Bladder microvascular endothelial cell (primary cell): Measurements from ENCODE around the gene BACE1-AS. TPM values are rescaled to one million over a fixed set of nuclear protein-coding genes. Genes with fewer than 3 reads are reported as not detected.

Experiments used
- total RNA-seq: library from RNA; depleted of rRNA; stranded (reverse); fragments of >200 nt; gene quantifications from 2 replicates; pipeline ENCODE4 v1.2.3, GENCODE V29; 2014

The BACE1-AS gene
- 1.3 and 3.3 TPM in 2 replicates for total RNA-seq

GRCh38 chr11:117290809-117291396 lies at the start of gene BACE1-AS:
Gene BACE1-AS, plus strand, starts transcription at chr11:117291346.

GRCh38 chr11:117316197-117316961 lies 25.2 kb downstream of the BACE1-AS start, which contains the start of gene BACE1:
Gene BACE1, minus strand, starts transcription at chr11:117316256. Its CDS starts 461 bp downstream, at chr11:117315795.

DNA sequence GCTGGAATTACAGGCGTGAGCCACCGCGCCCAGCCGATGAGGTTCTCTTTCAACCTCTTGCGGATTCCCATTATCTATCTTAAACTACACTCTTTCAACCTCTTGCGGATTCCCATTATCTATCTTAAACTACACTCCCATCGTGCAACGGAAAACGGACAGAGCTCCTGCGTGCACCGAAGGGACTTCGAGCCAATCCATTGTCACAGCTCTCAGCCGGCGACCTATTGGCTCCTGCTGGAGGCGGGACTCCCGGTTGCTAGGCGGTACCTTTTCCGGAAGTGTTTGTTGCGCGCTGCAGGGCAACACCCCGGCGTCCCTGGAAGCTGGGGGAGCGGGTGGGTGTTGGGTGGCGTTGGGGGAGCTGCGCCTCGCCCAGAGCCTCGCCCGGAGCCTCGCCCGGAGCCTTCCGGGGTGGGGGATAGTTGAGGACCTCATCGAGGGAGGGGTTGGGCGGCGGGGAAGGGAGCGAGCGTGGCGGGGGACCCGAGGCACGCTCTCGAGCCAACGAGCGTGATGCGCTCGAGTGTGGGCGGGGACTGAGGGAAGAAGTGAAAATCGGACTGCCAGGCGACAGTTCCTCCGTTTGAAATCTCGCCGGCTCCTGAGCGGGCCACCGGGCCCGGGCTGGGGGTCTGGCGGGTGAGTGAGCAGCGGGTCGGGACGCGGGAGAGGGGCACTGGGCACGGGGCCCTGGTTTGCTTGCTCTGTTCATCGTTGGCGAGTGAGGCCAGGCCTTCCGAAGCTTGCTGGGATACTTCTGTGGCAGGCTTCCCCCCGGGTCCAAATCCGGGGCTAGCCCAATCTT lies 36.6 kb downstream of the BACE1-AS start, which contains the start of gene CEP164:
TSS of gene CEP164 (plus strand) at position 288 of the 808 bp plus-strand sequence. CDS start 10,733 bp downstream, outside the sequence.

Other genes starting within 250 kb of the BACE1-AS start
- gene SIK3, start 192.9 kb upstream of the BACE1-AS start, total RNA-seq: 6.0 and 18.0 TPM in 2 replicates
- gene PAFAH1B2, start 147.1 kb upstream of the BACE1-AS start, total RNA-seq: 144 and 156 TPM in 2 replicates
- 7.1 and 16.2 TPM in 2 replicates for gene SIDT2, start 112.6 kb upstream of the BACE1-AS start, total RNA-seq
- gene TAGLN, start 92.0 kb upstream of the BACE1-AS start, total RNA-seq: 54.7 and 71.3 TPM in 2 replicates
- gene PCSK7, start 59.3 kb upstream of the BACE1-AS start, total RNA-seq: 38.4 and 62.1 TPM in 2 replicates
- gene RNF214, start 58.7 kb upstream of the BACE1-AS start, total RNA-seq: 5.7 and 10.5 TPM in 2 replicates
- gene BACE1, start 24.9 kb downstream of the BACE1-AS start, total RNA-seq: 5.2 and 13.0 TPM in 2 replicates
- gene CEP164, start 36.5 kb downstream of the BACE1-AS start, total RNA-seq: 20.1 and 26.1 TPM in 2 replicates